ENCODE results near the gene SEMG2. TPM values are rescaled to one million over a fixed set of nuclear protein-coding genes. Genes with fewer than 3 reads are reported as not detected.

SEMG2 gene
- total and polyA plus RNA-seq, 9 of the 15 experiments (the other 6 are each of a cell fraction or from before 2014, with no cell fraction given) = not detected

GRCh38 chr20:45211569-45212474, 9.4 kb upstream of the SEMG2 start:
- Histone ChIP-seq H3K9me1 (ENCODE audit: control insufficient read depth, insufficient read depth, low read length) (peaks cover 3% of the 10 kb centered on the region), H3K27me3 (ENCODE audit: control insufficient read depth in 2 of 2, insufficient read depth in 2 of 2, low read length in 2 of 2) (no peaks in the 10 kb centered on the region; a peak in 2 of 5 replicates), H3K4me3 (no peak overlapping the region), H3K36me3 (ENCODE audit: control insufficient read depth, insufficient read depth, low read length) (no peaks in the 10 kb centered on the region), H3K9ac (ENCODE audit: insufficient read depth in 1 of 2, low read depth in 2 of 2, low read length in 2 of 2) (no peak overlapping the region), H3K9me3 (replicated peaks; ENCODE audit: control insufficient read depth, insufficient read depth, low read depth, low read length) (no peaks in the 10 kb centered on the region), H4K20me1 (replicated peaks; ENCODE audit: control insufficient read depth, insufficient read depth, low read length) (no peaks in the 10 kb centered on the region), H3K4me2 (ENCODE audit: insufficient read depth, low read length) (no peak overlapping the region), H2AFZ (ENCODE audit: low read depth, low read length) (no peak overlapping the region), H3K79me2 (ENCODE audit: control insufficient read depth, insufficient read depth, low read length) (no peaks in the 10 kb centered on the region), H3K4me1 (replicated peaks in 1 of 2; ENCODE audit: control insufficient read depth in 2 of 2, insufficient read depth in 2 of 2, low read length in 2 of 2) (no peaks in the 10 kb centered on the region), H3K27ac (ENCODE audit: extremely low read depth, low read depth, low read length) (no peak overlapping the region)
- in situ Hi-C loops (cut with MboI) = no loop called here
- POLR2A ChIA-PET = no interaction called here
- intact Hi-C loops (cut with micrococcal nuclease) = no loop called here
- DNase-seq (ENCODE audit: extremely low read depth in 1 of 4, low spot score in 3 of 4) (no peak), ATAC-seq (no peak), FAIRE-seq (no peak)
- CTCF ChIA-PET (ENCODE audit: low intra/inter-chr PET ratio) = no interaction called here
- TF ChIP-seq, protein P1, sequence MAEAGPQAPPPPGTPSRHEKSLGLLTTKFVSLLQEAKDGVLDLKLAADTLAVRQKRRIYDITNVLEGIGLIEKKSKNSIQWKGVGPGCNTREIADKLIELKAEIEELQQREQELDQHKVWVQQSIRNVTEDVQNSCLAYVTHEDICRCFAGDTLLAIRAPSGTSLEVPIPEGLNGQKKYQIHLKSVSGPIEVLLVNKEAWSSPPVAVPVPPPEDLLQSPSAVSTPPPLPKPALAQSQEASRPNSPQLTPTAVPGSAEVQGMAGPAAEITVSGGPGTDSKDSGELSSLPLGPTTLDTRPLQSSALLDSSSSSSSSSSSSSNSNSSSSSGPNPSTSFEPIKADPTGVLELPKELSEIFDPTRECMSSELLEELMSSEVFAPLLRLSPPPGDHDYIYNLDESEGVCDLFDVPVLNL (CRISPR knock-in tag; IDR thresholded peaks at IDR 0.05; ENCODE audit: low read depth) = no peak
- TF ChIP-seq, protein P2, sequence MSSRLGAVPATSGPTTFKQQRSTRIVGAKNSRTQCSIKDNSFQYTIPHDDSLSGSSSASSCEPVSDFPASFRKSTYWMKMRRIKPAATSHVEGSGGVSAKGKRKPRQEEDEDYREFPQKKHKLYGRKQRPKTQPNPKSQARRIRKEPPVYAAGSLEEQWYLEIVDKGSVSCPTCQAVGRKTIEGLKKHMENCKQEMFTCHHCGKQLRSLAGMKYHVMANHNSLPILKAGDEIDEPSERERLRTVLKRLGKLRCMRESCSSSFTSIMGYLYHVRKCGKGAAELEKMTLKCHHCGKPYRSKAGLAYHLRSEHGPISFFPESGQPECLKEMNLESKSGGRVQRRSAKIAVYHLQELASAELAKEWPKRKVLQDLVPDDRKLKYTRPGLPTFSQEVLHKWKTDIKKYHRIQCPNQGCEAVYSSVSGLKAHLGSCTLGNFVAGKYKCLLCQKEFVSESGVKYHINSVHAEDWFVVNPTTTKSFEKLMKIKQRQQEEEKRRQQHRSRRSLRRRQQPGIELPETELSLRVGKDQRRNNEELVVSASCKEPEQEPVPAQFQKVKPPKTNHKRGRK (tag; IDR thresholded peaks at IDR 0.05) = peak; percentile 93
- TF ChIP-seq ZBTB9 (CRISPR knock-in tag; IDR thresholded peaks at IDR 0.05) = no peak
- no TSS peak for BruUV-seq (replicated peaks)
